ENCODE data around the gene AGAP9.
"Not testable (repeated sequence)": the region's sequence is repeated elsewhere in the genome, so short reads cannot be mapped to it uniquely, and the experiment has no call there.

Gene AGAP9

DNA sequence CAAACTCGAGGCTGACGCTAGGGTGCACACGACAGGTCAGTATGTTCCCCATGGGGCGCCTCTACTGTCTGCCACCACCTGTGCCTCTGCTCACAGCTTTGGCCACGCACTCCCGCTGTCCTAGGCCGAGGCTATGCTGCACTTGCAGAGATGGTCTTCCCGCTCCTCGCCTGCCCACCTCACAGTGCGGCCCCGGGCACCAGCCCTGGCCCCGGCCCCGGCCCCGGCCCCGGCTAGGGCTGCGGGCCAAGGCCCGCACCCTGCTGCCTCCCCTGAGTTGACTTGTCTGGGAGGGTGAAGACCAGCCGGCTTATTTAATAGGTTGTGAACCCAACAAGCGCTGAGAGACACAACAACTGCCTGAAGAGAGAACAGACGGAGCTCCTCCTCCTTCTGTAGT, at the start of gene AGAP9:
Gene AGAP9, minus strand, starts transcription at position 164 of the 400 bp plus-strand sequence. Its CDS starts 112 bp downstream, at position 52.
- not testable (repeated sequence) for DNase-seq

- not testable (repeated sequence) for DNase-seq
These were observed 47.9 kb upstream of the AGAP9 start for GRCh38 chr10:47571138-47571912.

DNA sequence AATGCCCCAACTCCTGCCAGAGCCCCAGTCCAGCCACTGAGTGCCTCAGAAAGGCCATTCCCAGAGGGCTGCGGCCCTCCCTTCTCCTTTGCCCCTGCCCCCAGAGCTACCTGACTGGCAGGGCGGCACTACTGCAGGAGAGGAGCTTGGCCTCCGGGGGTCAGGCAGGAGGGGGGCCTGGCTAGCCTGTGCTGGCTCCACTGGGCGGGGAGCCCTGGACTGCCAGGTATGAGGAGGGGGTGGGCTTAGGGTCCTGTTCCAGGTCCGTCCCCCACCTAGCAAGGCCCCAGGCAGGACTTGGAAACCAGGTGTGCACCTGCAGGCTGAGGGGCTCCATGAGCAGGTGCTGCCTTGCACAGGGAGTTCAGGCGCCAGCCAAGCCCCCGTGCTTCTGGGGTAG, 43.3 kb upstream of the AGAP9 start:
- DNase-seq = not testable (repeated sequence)

DNA sequence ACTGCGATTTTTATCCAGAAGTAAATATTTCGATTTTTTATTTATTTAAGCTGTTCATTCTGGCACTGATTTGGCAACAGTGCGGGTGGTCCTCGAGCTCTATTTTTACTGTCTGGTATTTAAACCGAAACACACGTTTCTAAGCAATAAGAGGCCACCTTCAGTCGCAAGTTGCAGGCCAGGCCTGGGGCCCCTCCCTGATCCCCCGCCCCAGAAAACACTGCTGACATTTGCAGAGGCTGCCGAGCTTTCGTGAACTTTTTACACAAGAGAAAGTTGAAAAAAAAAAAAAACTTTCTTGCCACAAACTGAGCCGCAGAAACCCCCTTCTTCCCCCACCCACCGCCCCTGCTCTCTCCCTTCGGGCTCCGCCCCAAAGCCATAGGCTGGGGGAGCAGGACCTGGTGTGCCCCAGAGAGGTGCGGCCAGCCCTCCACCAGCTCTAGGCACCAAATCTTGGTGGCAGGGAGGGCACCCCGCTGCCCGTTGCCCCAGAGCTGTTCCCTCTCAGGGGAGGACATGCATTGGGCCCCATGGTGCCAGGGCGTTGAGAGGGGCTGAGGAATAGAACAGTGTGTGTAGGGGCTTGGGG, 42.8 kb upstream of the AGAP9 start:
- not testable (repeated sequence) for DNase-seq

- not testable (repeated sequence) for DNase-seq
These were observed 42.1 kb upstream of the AGAP9 start for GRCh38 chr10:47565517-47565920.

- not testable (repeated sequence) for DNase-seq
These were observed 41.5 kb upstream of the AGAP9 start for GRCh38 chr10:47564953-47565352.

- DNase-seq = not testable (repeated sequence)
These were observed 40.9 kb upstream of the AGAP9 start for GRCh38 chr10:47564318-47564717.

DNA sequence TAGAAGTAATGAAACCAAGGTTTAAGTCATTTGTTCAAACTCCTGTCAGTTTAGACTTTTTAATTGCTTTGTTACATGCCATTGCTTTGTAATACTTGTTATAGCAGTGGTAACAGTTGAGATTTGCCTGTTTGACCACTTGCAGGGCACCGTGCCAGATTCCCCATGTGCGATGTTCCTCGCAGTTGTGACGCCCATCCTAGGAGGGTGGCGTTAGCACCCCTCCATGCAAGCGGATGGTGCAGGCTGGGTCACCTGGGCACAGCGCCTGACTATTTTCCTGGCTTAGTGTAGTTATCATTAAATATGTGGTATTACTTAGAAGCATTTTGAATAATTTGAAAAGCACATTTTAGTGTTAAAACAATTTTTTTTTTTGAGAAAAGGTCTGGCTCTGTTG, 37.0 kb upstream of the AGAP9 start:
- DNase-seq = not testable (repeated sequence)

GRCh38 chr10:47559718-47560308, 36.4 kb upstream of the AGAP9 start:
- peak; percentile 7 for DNase-seq

DNA sequence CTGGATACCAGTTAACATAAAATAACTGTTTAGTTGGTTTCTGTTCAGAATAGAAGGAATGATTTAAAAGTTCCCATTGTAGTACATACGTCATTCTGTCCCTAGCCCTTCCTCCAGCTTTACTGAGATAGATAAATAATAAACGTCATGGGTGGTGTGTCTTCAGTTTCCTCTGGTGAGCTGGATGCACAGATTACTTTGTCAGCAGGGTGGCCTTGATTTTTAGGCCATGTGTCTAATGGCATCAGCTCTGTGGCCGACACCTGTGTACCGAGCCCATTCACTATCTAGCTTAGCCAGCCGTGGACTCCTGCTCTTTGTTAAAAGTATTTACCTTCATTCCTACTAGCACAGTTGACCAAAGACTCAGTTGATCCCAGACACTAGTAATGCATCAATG, 34.7 kb upstream of the AGAP9 start:
- peak; percentile 37 for DNase-seq

- peak; percentile 40 for DNase-seq
These were observed 34.2 kb upstream of the AGAP9 start for GRCh38 chr10:47557616-47558015.

GRCh38 chr10:47555334-47555733, 31.9 kb upstream of the AGAP9 start:
- not testable (repeated sequence) for DNase-seq

- DNase-seq = not testable (repeated sequence)
These were observed 31.1 kb upstream of the AGAP9 start for GRCh38 chr10:47554552-47554951.

DNA sequence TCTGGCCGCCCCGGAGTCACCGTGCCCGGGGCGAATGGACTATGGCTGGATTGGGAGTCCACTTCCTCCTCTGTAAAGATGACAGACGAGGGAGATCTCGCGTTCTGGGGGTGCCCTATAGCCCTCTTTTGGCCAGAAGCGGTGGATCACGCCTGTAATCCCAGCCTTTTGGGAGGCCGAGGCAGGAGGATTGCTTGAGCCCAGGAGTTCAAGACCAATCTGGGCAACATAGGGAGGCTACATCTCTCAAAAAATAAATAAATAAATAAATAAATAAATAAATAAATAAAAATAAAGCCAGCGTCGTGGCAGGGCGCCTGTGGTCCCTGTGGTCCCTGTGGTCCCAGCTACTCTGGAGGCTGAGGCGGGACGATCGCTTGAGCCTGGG, 30.4 kb upstream of the AGAP9 start:
- not testable (repeated sequence) for DNase-seq

GRCh38 chr10:47553214-47553859, 29.9 kb upstream of the AGAP9 start:
- DNase-seq = peak; percentile 77

GRCh38 chr10:47552719-47553118, 29.3 kb upstream of the AGAP9 start:
- peak; percentile 72 for DNase-seq

DNA sequence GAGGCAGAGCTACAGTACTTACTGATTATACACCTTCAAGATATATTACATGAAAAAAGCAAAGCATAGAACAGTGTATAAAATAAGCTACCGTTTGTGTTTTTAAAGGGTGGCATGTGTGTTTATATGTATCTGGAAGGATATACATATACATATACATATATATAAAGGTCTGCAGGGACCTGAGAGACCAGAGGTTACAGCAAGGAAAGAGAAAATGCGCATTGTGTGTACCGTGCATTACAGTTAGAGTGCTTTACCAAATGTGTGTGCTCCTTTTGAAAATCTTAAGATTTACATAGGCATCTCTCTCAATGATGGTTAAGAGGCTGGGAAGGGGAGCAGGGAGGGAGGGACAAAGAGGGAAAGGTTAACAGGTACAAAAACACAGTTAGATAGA, 23.8 kb upstream of the AGAP9 start:
- not testable (repeated sequence) for DNase-seq

DNA sequence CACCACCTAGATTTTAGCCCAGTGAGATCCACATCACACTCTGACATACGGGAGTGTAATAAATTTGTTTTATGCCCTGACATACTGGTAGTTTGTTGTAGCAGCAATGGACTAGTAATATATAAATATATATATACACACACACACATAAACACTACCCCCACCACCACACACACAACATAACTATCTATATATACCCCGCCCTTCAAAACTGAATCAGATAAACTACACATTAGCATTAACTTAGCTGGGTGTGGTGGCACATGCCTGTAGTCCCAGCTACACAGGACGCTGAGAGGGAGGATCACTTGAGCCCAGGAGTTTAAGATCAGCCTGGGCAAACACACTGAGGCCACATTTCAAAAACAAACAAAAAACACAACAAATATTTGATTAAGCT, 13.0 kb upstream of the AGAP9 start:
- DNase-seq = not testable (repeated sequence)

DNA sequence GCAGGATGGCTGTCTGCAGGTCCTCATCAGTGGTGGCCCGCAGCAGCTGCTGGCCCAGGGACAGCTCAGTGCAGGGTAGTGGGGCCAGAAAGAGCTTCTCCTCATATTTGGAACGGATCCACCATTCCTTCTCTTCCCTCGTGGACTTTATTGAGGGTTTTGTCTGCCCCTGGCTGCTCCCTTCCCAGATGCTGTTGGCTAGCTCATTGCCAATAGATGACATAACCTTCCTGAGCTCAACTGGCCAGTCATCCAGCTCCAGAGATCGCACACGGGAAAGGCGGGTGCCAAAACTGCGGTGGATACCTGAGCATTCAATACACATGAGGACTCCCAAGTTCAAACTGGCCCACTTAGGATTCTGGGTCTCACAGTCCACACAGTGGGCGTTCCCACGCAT, 21.1 kb downstream of the AGAP9 start:
- DNase-seq = peak; percentile 8

- not testable (repeated sequence) for DNase-seq
These were observed 29.2 kb downstream of the AGAP9 start for GRCh38 chr10:47494226-47494625.

- DNase-seq = not testable (repeated sequence)
These were observed 31.8 kb downstream of the AGAP9 start, which contains the start of gene FAM25G for GRCh38 chr10:47491600-47491999. Gene FAM25G, minus strand, starts transcription at chr10:47491700. Its CDS starts 26 bp downstream, at chr10:47491674.

GRCh38 chr10:47489630-47490029, 33.8 kb downstream of the AGAP9 start:
- DNase-seq = not testable (repeated sequence)

- peak; percentile 64 for DNase-seq
These were observed 37.5 kb downstream of the AGAP9 start for GRCh38 chr10:47485943-47486342.
